ENCODE data around the gene LPIN3. TPM values are rescaled to one million over a fixed set of nuclear protein-coding genes. Genes with fewer than 3 reads are reported as not detected.
A peak's percentile ranks its signal among the peaks of the same experiment; 100 is the strongest.

The LPIN3 gene
- total RNA-seq, 1 donor from 2014 or later, result 2.8 TPM

GRCh38 chr20:41395667-41396664 lies 55.3 kb downstream of the LPIN3 start:
- Histone ChIP-seq H2AFZ (replicated peaks) (peak overlapping the region; percentile 50), H3K9me3 (ENCODE audit: low read depth) (no peaks in the 10 kb centered on the region), H3K27ac (peak overlapping the region; percentile 65), H3K4me3 (no peak overlapping the region), H3F3A (ENCODE audit: low read depth) (peaks cover 16% of the 10 kb centered on the region), H3K4me1 (peaks cover 16% of the 10 kb centered on the region), H3K79me2 (ENCODE audit: low read depth) (no peaks in the 10 kb centered on the region), H4K20me1 (ENCODE audit: low read depth) (no peaks in the 10 kb centered on the region), H3K27me3 (no peaks in the 10 kb centered on the region), H3K4me2 (peak overlapping the region; percentile 76), H3K36me3 (no peaks in the 10 kb centered on the region), H3K9ac (no peak overlapping the region)
- DNase-seq (ENCODE audit: low spot score), result peak; percentile 71
- no peak for TF ChIP-seq EZH2 (IDR thresholded peaks at IDR 0.05)
- TF ChIP-seq EZH2phosphoT487 (IDR thresholded peaks at IDR 0.05), result no peak
- TF ChIP-seq CTCF (IDR thresholded peaks at IDR 0.05), result no peak
- no peak overlapping the region for H3K4me3 Mint-ChIP-seq
- peak overlapping the region; percentile 69 for H3K27ac Mint-ChIP-seq
- peaks cover 45% of the 10 kb centered on the region for H3K4me1 Mint-ChIP-seq
- no peaks in the 10 kb centered on the region for H3K9me3 Mint-ChIP-seq
- no peaks in the 10 kb centered on the region for H3K36me3 Mint-ChIP-seq
- peaks cover 10% of the 10 kb centered on the region for H3K27me3 Mint-ChIP-seq (ENCODE audit: insufficient read depth, low read depth)

- Histone ChIP-seq H3K79me2 (ENCODE audit: low read depth) (no peaks in the 10 kb centered on the region), H4K20me1 (ENCODE audit: low read depth) (no peaks in the 10 kb centered on the region), H3K9me3 (ENCODE audit: low read depth) (no peaks in the 10 kb centered on the region), H3K9ac (no peak overlapping the region), H3K4me1 (peaks cover 16% of the 10 kb centered on the region), H3F3A (ENCODE audit: low read depth) (peaks cover 12% of the 10 kb centered on the region), H3K4me2 (no peak overlapping the region), H2AFZ (replicated peaks) (no peak overlapping the region), H3K27me3 (no peaks in the 10 kb centered on the region), H3K4me3 (no peak overlapping the region), H3K27ac (no peak overlapping the region), H3K36me3 (no peaks in the 10 kb centered on the region)
- no peak for TF ChIP-seq CTCF (IDR thresholded peaks at IDR 0.05)
- no peak for TF ChIP-seq EZH2 (IDR thresholded peaks at IDR 0.05)
- TF ChIP-seq EZH2phosphoT487 (IDR thresholded peaks at IDR 0.05), result no peak
- H3K27ac Mint-ChIP-seq, result no peak overlapping the region
- DNase-seq (ENCODE audit: low spot score), result no peak
- H3K9me3 Mint-ChIP-seq, result no peaks in the 10 kb centered on the region
- peaks cover 10% of the 10 kb centered on the region for H3K36me3 Mint-ChIP-seq
- H3K4me3 Mint-ChIP-seq, result no peak overlapping the region
- peaks cover 4% of the 10 kb centered on the region for H3K27me3 Mint-ChIP-seq (ENCODE audit: insufficient read depth, low read depth)
- peaks cover 24% of the 10 kb centered on the region for H3K4me1 Mint-ChIP-seq
Measured at GRCh38 chr20:41398408-41398807, 57.8 kb downstream of the LPIN3 start.

GRCh38 chr20:41403604-41404003 lies 63.0 kb downstream of the LPIN3 start:
- Histone ChIP-seq H3K4me3 (no peak overlapping the region), H3K36me3 (no peaks in the 10 kb centered on the region), H3K4me2 (no peak overlapping the region), H3K27ac (no peak overlapping the region), H3F3A (ENCODE audit: low read depth) (no peaks in the 10 kb centered on the region), H2AFZ (replicated peaks) (no peak overlapping the region), H3K27me3 (no peaks in the 10 kb centered on the region), H3K4me1 (no peaks in the 10 kb centered on the region), H3K9ac (no peak overlapping the region), H3K79me2 (ENCODE audit: low read depth) (no peaks in the 10 kb centered on the region), H4K20me1 (ENCODE audit: low read depth) (no peaks in the 10 kb centered on the region), H3K9me3 (ENCODE audit: low read depth) (no peaks in the 10 kb centered on the region)
- H3K4me3 Mint-ChIP-seq, result no peak overlapping the region
- H3K36me3 Mint-ChIP-seq, result peaks cover 28% of the 10 kb centered on the region
- no peak overlapping the region for H3K27ac Mint-ChIP-seq
- peaks cover 12% of the 10 kb centered on the region for H3K4me1 Mint-ChIP-seq
- DNase-seq (ENCODE audit: low spot score), result no peak
- no peaks in the 10 kb centered on the region for H3K27me3 Mint-ChIP-seq (ENCODE audit: insufficient read depth, low read depth)
- TF ChIP-seq EZH2phosphoT487 (IDR thresholded peaks at IDR 0.05) (no peak), CTCF (IDR thresholded peaks at IDR 0.05) (no peak), EZH2 (IDR thresholded peaks at IDR 0.05) (no peak)
- H3K9me3 Mint-ChIP-seq, result no peaks in the 10 kb centered on the region
